ENCODE data around the gene PLAC9. TPM values are rescaled to one million over a fixed set of nuclear protein-coding genes. Genes with fewer than 3 reads are reported as not detected.

Gene PLAC9
- total RNA-seq, 1 experiment from 2014 or later: 1.2 TPM

- no peak for DNase-seq (ENCODE audit: low read depth)
Measured at GRCh38 chr10:80139265-80139664, 6.7 kb downstream of the PLAC9 start.

GRCh38 chr10:80140251-80140650 lies 7.7 kb downstream of the PLAC9 start:
- no peak for DNase-seq (ENCODE audit: low read depth)

- no peak for DNase-seq (ENCODE audit: low read depth)
Measured at GRCh38 chr10:80141696-80142460, 9.3 kb downstream of the PLAC9 start.

- no peak for DNase-seq (ENCODE audit: low read depth)
Measured at GRCh38 chr10:80144067-80144695, 11.7 kb downstream of the PLAC9 start.

- no peak for DNase-seq (ENCODE audit: low read depth)
Measured at GRCh38 chr10:80144696-80145131, 12.2 kb downstream of the PLAC9 start.

GRCh38 chr10:80145406-80146308 lies 13.1 kb downstream of the PLAC9 start:
- DNase-seq (ENCODE audit: low read depth): peak; percentile 72

GRCh38 chr10:80146918-80147317 lies 14.4 kb downstream of the PLAC9 start:
- no peak for DNase-seq (ENCODE audit: low read depth)

GRCh38 chr10:80148166-80148805 lies 15.8 kb downstream of the PLAC9 start:
- no peak for DNase-seq (ENCODE audit: low read depth)

- DNase-seq (ENCODE audit: low read depth): no peak
Measured at GRCh38 chr10:80149123-80149522, 16.6 kb downstream of the PLAC9 start.

GRCh38 chr10:80150172-80150571 lies 17.6 kb downstream of the PLAC9 start:
- no peak for DNase-seq (ENCODE audit: low read depth)

GRCh38 chr10:80152820-80153219 lies 20.3 kb downstream of the PLAC9 start:
- no peak for DNase-seq (ENCODE audit: low read depth)

GRCh38 chr10:80153460-80153859 lies 20.9 kb downstream of the PLAC9 start:
- DNase-seq (ENCODE audit: low read depth): no peak

GRCh38 chr10:80154626-80154977 lies 22.1 kb downstream of the PLAC9 start:
- DNase-seq (ENCODE audit: low read depth): no peak

- peak; percentile 91 for DNase-seq (ENCODE audit: low read depth)
Measured at GRCh38 chr10:80154978-80155695, 22.6 kb downstream of the PLAC9 start.

GRCh38 chr10:80155696-80156215 lies 23.2 kb downstream of the PLAC9 start:
- no peak for DNase-seq (ENCODE audit: low read depth)

- DNase-seq (ENCODE audit: low read depth): peak; percentile 72
Measured at GRCh38 chr10:80156216-80156615, 23.7 kb downstream of the PLAC9 start.

GRCh38 chr10:80157561-80157960 lies 25.0 kb downstream of the PLAC9 start:
- DNase-seq (ENCODE audit: low read depth): no peak

GRCh38 chr10:80158126-80158525 lies 25.6 kb downstream of the PLAC9 start:
- no peak for DNase-seq (ENCODE audit: low read depth)

- peak; percentile 100 for DNase-seq (ENCODE audit: low read depth)
Measured at GRCh38 chr10:80158598-80159127, 26.1 kb downstream of the PLAC9 start.

GRCh38 chr10:80159166-80159873 lies 26.8 kb downstream of the PLAC9 start:
- no peak for DNase-seq (ENCODE audit: low read depth)

Measured in RPMI7951 (cell line).